SKM-1 treated with dmso at 0.1 percent for 144 hours (cell line): ENCODE data around the gene CTAGE8.
"Not testable (repeated sequence)": the region's sequence is repeated elsewhere in the genome, so short reads cannot be mapped to it uniquely, and the experiment has no call there.

Experiments used
- DNase-seq: peaks from one replicate; lab custom pipeline; 2025; ENCODE audit not compliant: unreplicated experiment; lab: John Stamatoyannopoulos, UW

The CTAGE8 gene

GRCh38 chr7:144256112-144256511, 13.0 kb downstream of the CTAGE8 start:
- no peak for DNase-seq

- no peak for DNase-seq
Measured at GRCh38 chr7:144255471-144255897, 13.6 kb downstream of the CTAGE8 start.

DNA sequence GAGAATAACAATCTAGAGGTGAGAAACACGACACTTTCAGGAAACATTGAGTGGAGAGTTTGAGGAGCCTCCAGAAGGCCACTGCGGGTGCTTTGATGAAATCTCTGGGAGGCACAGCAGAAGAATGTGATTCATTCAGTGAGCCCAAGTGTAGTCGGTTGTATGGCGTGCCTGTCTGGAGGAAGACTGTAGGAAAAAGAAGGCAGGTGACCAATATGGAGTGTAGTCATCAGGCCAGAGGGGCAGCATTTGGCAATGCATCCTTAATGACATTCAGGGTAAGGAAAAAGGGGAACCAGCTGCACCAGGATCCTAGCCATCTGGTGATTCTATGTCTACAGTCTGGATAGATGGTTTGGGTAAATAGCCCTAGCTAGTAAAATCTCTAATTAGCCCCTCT, 16.8 kb downstream of the CTAGE8 start:
- not testable (repeated sequence) for DNase-seq

DNA sequence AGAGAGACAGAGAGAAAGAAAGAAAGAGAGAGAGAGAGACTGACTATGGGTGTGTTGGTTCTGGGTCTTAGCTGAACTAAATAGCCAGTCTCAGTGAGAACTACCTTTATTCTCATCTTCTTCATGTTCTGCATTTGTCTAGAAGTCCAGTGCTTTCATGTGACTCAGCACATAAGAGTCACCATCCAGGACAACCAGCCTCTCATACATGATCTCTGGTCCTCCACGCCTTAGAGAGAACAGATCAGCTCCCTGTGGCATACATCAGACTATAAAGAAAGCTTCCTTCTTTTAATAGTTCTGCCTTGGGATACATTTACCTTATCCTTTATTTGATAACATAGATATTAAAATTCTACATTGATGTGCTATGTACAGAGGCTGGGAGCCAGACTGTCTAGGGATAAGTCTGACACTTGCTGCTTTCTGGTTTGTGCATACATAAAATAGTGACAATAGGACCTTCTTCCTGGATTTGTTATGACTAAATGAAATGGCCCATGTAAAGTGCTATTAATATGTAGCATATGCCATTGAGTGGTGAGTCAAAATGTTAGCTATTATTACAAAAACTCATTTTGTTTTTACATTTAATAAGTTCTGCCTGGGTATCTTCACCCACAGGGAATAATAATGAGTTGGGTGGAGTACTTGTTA, 21.3 kb downstream of the CTAGE8 start:
- DNase-seq: not testable (repeated sequence)

DNA sequence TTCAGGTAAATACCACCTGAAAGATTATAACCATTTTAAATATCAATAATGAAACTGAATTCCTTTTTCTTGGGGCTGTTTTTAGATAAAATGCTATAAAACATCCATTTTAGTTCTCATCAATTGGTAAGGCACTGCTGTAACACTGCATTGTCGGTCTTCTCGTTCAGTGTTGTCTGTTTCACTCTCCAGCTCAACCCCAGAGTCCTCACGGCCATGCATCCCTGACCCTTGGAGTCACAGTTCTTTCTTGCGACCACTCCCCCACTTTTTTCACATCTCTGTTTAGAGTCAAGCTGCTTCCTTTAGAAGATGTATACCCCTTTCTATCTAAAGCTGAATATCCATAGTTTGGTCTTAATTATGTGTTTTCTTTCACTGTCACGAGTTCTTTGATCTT, 22.1 kb downstream of the CTAGE8 start:
- DNase-seq: not testable (repeated sequence)

GRCh38 chr7:144245372-144245771, 23.7 kb downstream of the CTAGE8 start:
- DNase-seq: not testable (repeated sequence)

- not testable (repeated sequence) for DNase-seq
Measured at GRCh38 chr7:144239365-144239764, 29.7 kb downstream of the CTAGE8 start, which contains the start of gene OR2A42. Gene OR2A42 (minus strand): TSS chr7:144239605. CDS start chr7:144232843, 6,762 bp downstream.

- DNase-seq: not testable (repeated sequence)
Measured at GRCh38 chr7:144238530-144239082, 30.5 kb downstream of the CTAGE8 start.

DNA sequence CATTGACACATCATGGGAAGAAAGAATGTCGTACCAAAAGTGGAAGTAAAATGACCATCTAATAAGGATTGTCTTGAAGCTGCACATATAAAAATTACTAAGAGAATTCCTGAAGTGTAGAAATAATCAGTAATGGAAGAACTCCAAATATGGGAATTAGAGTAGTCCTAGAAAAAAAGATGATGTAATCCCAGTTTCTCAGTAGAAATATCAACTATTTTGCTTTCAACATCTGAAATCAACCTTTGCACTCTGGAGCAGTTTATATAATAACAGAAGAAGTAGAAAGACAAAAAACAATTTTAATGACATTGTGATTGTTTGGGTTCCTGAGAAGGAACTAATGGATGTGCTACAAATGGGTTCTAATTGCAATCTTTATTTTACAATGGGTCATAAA, 36.0 kb downstream of the CTAGE8 start:
- not testable (repeated sequence) for DNase-seq

- DNase-seq: not testable (repeated sequence)
Measured at GRCh38 chr7:144231027-144231426, 38.1 kb downstream of the CTAGE8 start.

DNA sequence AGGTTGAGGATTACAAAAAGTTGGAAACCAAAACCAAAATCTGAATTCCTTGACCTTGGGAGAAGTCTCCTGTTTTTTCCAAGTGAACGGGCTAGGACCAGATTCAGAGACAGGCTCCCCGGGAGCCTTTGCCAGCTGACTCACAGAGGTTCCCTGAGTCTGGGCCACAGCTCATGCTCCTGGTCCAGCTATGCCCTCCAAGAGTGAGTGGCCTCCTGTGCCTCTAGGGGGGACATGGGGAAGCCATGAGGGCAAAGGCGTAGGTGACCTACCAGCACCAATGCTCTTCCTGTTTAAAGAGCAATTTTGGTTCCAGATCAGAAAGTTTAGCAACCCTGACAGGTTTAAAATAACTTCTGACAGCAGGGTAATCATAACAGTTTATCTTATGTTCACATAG, 40.3 kb downstream of the CTAGE8 start:
- DNase-seq: not testable (repeated sequence)

DNA sequence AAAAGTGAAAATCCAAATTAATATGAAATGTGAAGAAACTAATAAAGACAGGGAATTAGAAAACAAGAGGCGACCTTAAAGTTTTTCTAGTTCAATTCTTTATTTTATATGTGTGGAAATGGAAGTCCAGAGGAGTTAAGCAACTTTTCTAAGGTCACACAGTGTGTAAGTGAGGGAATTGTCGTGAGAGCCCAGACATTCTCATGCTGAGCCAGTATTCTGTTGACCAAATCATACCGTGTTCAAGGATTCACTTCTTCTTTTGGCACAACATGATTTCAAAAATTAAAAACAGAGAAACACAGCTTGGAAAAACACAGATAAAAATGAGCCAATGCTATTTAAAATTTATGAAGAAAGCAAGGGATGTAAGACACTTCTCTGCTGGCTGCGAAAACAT, 42.2 kb downstream of the CTAGE8 start:
- DNase-seq: not testable (repeated sequence)

DNA sequence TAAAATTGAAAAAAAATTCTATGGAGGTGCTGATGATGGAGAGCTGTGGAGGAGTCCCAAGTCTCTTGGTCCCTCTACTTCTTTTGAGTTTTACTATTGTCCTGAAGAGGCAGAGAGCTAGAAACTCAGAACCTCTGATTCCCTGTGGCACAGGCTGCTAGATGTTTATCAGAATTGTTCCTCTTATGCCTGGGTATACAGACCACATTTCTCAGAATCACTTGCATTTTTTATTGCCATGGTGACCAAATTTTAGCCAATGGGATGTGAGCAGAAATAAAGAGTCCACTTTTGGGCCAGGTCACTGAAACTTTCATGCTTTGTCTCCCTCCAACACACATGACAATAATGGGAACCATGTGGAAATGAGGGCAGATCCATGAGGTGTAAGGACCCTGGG, 45.4 kb downstream of the CTAGE8 start:
- not testable (repeated sequence) for DNase-seq

GRCh38 chr7:144220531-144220930, 48.6 kb downstream of the CTAGE8 start:
- DNase-seq: not testable (repeated sequence)

DNA sequence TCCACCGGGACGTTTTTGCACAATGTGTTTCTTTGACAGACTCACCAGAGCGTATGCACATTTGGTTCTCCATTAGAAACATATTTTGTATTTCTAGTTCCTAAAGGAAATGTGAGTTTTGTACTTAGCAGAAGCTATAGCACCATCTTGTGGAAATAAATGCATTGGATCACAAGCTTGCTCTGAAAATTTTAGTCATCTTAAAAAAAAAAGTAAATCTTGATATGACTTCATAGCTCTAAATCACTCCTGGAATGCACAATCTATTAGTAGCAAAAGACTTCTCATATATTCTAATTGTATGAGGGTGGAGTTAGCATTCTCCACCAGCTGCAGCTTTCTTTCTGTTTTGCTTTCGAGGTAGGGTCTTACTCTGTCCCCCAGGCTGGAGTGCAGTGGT, 49.9 kb downstream of the CTAGE8 start:
- not testable (repeated sequence) for DNase-seq

DNA sequence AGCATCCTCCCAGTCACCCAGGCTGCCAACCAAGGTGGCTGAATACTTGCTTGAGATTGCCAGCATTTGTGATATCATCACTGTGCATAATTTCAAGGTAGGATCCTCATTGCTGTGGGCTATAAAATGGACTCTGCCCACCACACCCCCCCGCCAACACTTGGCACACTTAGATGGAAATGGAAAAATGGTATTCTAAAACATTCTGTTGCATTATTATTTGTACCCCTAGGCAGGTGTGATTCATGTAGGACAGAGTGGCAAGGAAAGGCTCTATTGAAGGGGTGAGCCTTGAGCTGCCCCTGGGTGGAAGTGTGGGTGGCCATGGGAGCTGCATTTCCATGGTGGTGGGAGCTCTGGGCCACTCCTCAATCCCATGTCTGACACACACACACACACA, 50.5 kb downstream of the CTAGE8 start:
- not testable (repeated sequence) for DNase-seq

DNA sequence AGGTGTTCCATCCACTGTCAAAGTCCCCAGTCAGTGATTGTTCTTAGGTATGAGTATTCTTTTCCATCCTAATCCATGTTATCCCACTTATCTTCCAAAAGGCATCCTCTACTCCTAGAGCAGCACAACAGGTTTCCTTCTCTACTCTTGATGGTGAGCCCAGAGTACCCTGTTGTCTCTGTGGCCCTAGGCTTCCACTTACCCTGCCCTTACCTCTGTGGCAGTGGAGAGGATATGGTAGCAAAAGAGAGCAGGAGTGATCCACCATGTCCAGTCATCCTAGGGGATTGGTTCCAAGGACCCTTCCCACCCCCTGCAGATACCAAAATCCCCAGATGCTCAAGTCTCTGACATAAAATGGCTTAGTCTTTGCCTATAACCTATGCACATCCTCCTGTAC, 51.9 kb downstream of the CTAGE8 start:
- DNase-seq: not testable (repeated sequence)
